Esophagus squamous epithelium (tissue), 5 donors: Measurements from ENCODE around the gene FAM153A. TPM values are rescaled to one million over a fixed set of nuclear protein-coding genes. Genes with fewer than 3 reads are reported as not detected.
"Not testable (repeated sequence)": the region's sequence is repeated elsewhere in the genome, so short reads cannot be mapped to it uniquely, and the experiment has no call there.

Experiments
- DNase-seq: peaks from one replicate; lab custom pipeline; 2025; lab: John Stamatoyannopoulos, UW
- H3K27ac ChIP-seq, 4 donors: fragments of 200-600 bp; sonication (generic); one replicate each; pipeline ENCODE4 v1.5.1; 2016 to 2019; ENCODE audit warnings: mild to moderate bottlenecking in 1 of 4
- H3K27me3 ChIP-seq, 4 donors: fragments of 200-600 bp; sonication (generic); 1 replicate in 3 of 4; 2 replicates in 1 of 4; pipeline versions ENCODE4 v1.5.1 to v1.6.0; 2017 to 2021; ENCODE audit warnings: antibody characterized with exemption in 1 of 4
- H3K36me3 ChIP-seq, 3 donors: fragments of 200-600 bp; sonication (generic); one replicate each; pipeline ENCODE4 v1.5.1; 2016 to 2019
- H3K4me1 ChIP-seq, 3 donors: fragments of 200-600 bp; sonication (generic); one replicate each; pipeline ENCODE4 v1.5.1; 2017 to 2019
- H3K4me3 ChIP-seq, 4 donors: fragments of 200-600 bp; sonication (generic); 1 replicate in 3 of 4; 2 replicates in 1 of 4; pipeline ENCODE4 v1.5.1; 2016 to 2019; ENCODE audit warnings: mild to moderate bottlenecking in 2 of 4, moderate library complexity in 1 of 4
- H3K9me3 ChIP-seq, 3 donors: fragments of 200-600 bp; sonication (generic); one replicate each; pipeline ENCODE4 v1.5.1; 2016 to 2019
- WGBS, 2 donors: methylation state at CpG; one replicate each; pipeline ENCODE4 v1.1.5; 2018; 5-methylcytosine and 5-hydroxymethylcytosine counted together
- intact Hi-C: fragments of 100-400 bp; cut with DNase I; formaldehyde crosslinking; loops from one replicate; pipeline ENCODE4 v1.15.0; 2022
- total RNA-seq, 4 donors: library from RNA; depleted of rRNA; stranded (reverse); fragments of >200 nt; gene quantifications; one replicate each; pipeline ENCODE4 v1.1.0, GENCODE V29; 2016
- donor health status: DM: yes; HTN: yes; CAD: no.

FAM153A gene
- total RNA-seq = 1 to 10 TPM in 1 of 4 donors, under 1 TPM in 2, not detected in 1; 0.40 to 6.3 (median 0.57) TPM

- H3K27me3 ChIP-seq, H3K27ac ChIP-seq, intact Hi-C loops, H3K4me1 ChIP-seq, H3K36me3 ChIP-seq, DNase-seq, H3K9me3 ChIP-seq: not testable (repeated sequence)
- peak within 1 kb of the TSS in 1 of 4 donors; percentile 20 for H3K4me3 ChIP-seq
- WGBS, 2 donors = no CpG with 5 or more reads among the region's 67 CpGs
Observed at GRCh38 chr5:177782792-177783633, at the start of gene FAM153A. FAM153A (minus strand) TSS chr5:177782899.

DNA sequence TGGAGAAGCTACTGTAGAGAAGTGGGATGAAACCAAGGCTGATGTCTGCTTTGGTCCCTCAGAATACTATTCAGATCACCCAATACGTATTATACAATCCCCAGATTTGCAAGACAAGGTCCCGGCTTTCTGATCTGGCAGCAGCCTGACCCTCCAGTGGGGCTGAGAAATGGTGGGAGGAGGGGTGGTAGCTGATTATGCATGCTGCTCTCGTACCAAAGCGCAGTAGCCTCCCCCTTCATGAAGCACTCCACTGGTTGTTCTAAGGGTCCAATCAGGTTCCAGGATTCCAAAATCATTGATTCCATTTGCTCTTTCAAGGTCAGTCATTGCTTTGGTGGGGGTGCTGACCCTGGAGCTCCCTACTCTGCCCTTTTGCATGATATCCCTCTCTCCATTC, 49.6 kb upstream of the FAM153A start:
- WGBS, 2 donors = no CpG with 5 or more reads among the region's 4 CpGs
- H3K4me1 ChIP-seq, H3K27me3 ChIP-seq, H3K9me3 ChIP-seq, H3K4me3 ChIP-seq, H3K36me3 ChIP-seq, intact Hi-C loops, DNase-seq, H3K27ac ChIP-seq: not testable (repeated sequence)

DNA sequence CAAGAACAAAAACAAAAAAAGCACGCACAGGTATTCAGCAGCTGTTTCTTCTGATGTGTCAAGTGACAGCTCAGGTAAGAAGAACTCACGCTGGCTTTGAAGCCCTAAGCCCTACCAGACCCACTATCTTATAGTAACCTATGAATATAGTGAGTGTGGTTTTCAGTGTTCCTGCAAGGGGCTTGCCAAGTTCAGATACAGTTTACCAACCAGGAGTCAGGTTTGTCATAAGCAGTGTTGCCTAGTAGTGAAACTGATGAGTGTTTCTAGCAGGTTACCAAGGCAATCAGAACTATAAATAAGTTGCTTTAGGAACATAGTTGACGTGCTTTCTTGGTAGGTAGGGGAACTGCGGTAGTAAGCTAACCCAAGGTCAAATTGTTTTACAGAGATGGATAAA, 43.4 kb upstream of the FAM153A start:
- DNase-seq, intact Hi-C loops, H3K4me1 ChIP-seq, H3K4me3 ChIP-seq, H3K9me3 ChIP-seq, H3K36me3 ChIP-seq, H3K27ac ChIP-seq, H3K27me3 ChIP-seq: not testable (repeated sequence)
- no CpG with 5 or more reads among the region's 4 CpGs for WGBS, 2 donors

DNA sequence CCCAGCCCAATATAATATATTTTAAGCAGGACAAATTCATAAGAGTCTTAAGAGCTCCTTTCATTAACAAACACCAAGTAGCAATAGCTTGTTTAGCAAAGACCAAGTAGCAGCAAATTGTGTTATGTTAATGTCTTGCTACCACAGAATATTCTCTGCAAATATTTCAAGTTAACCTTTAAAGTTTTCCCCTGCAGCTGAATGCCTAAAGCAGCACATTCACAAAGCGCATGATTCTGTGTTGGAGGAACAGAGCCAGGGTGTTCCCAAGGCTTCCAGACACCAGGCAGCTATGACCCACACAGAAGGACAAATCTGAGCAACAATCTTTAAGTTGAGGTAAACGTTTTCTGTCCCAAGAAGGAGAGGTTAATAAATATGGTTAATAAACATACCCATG, 42.1 kb upstream of the FAM153A start:
- H3K4me3 ChIP-seq, DNase-seq, H3K36me3 ChIP-seq, H3K27me3 ChIP-seq, H3K27ac ChIP-seq, intact Hi-C loops, H3K4me1 ChIP-seq, H3K9me3 ChIP-seq: not testable (repeated sequence)
- no CpG with 5 or more reads among the region's 2 CpGs for WGBS, 2 donors

DNA sequence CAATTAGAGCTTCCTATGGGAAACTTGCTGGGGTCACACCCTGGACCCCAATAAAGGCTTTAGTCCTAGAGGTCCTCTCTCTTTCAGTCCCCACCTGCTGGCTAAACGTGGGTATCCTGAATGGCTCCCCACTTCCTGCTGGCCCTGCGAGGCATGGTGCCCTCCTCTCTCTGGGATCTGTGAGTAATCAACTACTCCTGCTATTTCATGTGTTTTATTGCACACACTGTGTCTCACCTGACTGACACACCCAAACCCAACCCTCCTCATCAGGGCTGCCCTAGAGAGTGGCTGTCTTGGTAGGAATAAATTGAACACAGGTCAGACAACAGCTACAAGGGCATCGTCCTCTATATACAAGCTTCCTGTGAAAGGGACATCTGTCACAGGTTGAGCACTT, 39.8 kb upstream of the FAM153A start:
- H3K27me3 ChIP-seq, H3K36me3 ChIP-seq, H3K9me3 ChIP-seq, H3K4me1 ChIP-seq, H3K27ac ChIP-seq, intact Hi-C loops, DNase-seq, H3K4me3 ChIP-seq: not testable (repeated sequence)
- WGBS, 2 donors = no CpG with 5 or more reads among the region's 3 CpGs

DNA sequence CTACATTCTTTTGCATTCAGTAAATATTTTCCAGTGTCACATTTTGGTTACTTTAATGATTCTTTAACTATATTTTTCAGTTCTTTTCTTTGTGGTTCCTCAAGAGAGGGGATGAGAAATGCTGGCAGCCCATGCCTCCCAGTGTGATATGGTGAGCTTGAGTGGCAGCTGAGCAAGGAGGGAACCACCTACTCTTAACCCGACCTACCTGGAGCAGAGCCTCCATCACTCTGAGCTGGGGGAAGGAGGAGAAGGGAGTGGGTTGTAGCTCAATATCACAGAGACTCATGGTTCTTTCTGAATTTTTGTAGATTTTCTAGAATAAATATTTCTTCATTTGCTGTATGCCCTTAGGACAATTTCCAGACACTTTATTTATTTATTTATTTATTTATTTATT, 37.0 kb upstream of the FAM153A start:
- H3K4me1 ChIP-seq, H3K9me3 ChIP-seq, H3K36me3 ChIP-seq, H3K27ac ChIP-seq, H3K27me3 ChIP-seq, H3K4me3 ChIP-seq, intact Hi-C loops, DNase-seq: not testable (repeated sequence)
- WGBS, 2 donors = no CpG with 5 or more reads among the region's 1 CpG

- H3K27me3 ChIP-seq, H3K27ac ChIP-seq, H3K4me1 ChIP-seq, DNase-seq, H3K9me3 ChIP-seq, intact Hi-C loops, H3K36me3 ChIP-seq, H3K4me3 ChIP-seq: not testable (repeated sequence)
- WGBS, 2 donors = no CpG with 5 or more reads among the region's 2 CpGs
Observed at GRCh38 chr5:177812814-177813425, 30.2 kb upstream of the FAM153A start.

DNA sequence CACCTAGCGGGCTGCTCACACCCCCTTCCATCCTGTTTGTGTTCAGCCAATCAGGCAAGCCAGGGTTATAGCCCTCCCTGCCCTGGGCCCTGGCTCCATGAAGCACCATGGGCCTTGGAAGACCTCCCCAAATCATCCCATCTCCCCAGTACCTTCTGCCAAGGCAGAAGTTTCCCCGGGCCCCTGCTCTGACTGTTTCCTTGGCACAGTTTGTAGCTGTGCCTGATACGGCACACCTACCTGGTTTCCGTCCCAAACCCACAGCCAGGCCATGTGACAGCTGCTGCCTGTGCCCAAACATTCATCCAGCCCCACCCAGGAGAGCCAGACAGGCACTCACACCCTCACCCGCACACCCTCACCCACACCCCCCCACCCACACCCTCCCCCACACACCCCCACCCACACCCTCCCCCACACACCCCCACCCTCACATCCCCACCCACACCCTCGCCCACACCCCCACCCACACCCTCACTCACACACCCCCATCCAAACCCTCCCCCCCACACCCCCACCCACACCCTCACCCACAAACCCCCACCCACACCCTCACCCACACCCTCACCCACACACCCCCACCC, 29.6 kb upstream of the FAM153A start:
- 20% methylated on average over 1 of the region's 6 CpGs; no CpG with 5 or more reads in 1 of the 2 donors for WGBS, 2 donors
- H3K36me3 ChIP-seq, DNase-seq, intact Hi-C loops, H3K27ac ChIP-seq, H3K27me3 ChIP-seq, H3K4me1 ChIP-seq, H3K9me3 ChIP-seq, H3K4me3 ChIP-seq: not testable (repeated sequence)

DNA sequence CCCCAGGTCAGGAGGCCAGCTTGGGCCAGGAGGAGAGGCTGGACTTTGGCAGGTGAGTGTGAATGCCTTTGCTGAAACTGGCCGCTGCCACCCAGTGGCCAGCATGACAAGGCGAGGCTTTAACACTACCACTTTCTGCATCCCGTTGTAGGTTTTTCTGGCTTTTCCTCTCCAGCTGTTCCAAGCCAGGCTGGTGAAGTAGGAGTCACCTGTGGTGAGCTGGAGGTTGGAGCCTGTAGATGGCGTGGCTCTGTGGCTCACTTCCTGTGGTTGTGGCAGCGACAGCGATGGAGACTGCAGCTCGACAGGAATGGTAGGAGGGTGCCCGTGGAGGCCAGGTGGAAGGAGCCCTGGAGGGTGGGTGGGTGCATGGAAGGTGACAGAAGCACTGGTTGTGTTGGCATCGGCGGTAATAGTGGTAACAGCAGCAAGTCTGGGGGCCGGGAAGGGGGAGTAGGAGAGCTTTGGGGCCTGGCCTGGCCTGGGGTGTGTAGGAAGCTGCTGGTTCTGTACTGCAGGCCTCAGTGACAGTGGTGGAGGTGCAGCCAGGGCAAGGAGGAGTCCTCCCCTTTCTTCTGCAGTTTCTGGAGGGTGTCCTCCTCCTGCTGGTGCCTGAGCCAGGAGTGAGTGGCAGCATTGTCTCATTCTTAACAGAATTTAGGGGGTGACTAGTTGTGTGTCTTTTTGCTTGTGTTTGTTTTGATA, 26.7 kb upstream of the FAM153A start:
- H3K4me3 ChIP-seq, H3K27me3 ChIP-seq, DNase-seq, H3K27ac ChIP-seq, intact Hi-C loops, H3K9me3 ChIP-seq, H3K4me1 ChIP-seq, H3K36me3 ChIP-seq: not testable (repeated sequence)
- no CpG with 5 or more reads among the region's 11 CpGs for WGBS, 2 donors

GRCh38 chr5:177808420-177808819, 25.7 kb upstream of the FAM153A start:
- H3K27ac ChIP-seq, H3K4me1 ChIP-seq, H3K4me3 ChIP-seq, intact Hi-C loops, H3K9me3 ChIP-seq, H3K36me3 ChIP-seq, H3K27me3 ChIP-seq, DNase-seq: not testable (repeated sequence)
- no CpG with 5 or more reads among the region's 12 CpGs for WGBS, 2 donors

DNA sequence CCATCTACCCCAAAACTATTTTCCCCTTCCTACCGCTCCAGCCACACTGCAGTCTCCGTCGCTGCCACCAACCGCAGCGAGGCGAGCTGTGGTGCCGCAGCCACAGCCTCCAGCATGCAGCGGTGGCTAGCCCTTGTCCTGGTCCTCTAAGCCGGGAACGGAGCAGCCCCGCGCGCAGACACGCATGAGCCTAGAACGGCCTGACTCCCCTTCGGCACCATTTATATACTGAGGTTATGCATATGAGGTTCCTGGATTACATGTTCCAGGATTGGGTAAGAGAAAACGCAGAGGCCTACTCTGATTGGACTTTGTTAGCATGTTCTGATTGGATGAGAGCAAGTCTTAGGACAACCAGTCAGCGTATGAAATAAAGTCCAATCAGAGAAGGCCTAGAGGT, 24.6 kb upstream of the FAM153A start:
- no CpG with 5 or more reads among the region's 18 CpGs for whole genome bisulfite sequencing, 2 donors
- DNase-seq, H3K27me3 ChIP-seq, H3K4me3 ChIP-seq, H3K9me3 ChIP-seq, H3K27ac ChIP-seq, H3K4me1 ChIP-seq, intact Hi-C loops, H3K36me3 ChIP-seq: not testable (repeated sequence)

GRCh38 chr5:177801427-177801826, 18.7 kb upstream of the FAM153A start:
- intact Hi-C loops, H3K27ac ChIP-seq, H3K4me3 ChIP-seq, H3K36me3 ChIP-seq, H3K27me3 ChIP-seq, DNase-seq, H3K4me1 ChIP-seq, H3K9me3 ChIP-seq: not testable (repeated sequence)
- WGBS, 2 donors = 40% methylated on average over 2 of the region's 5 CpGs; no CpG with 5 or more reads in 1 of the 2 donors
